ENCODE data around the gene GRID2. TPM values are rescaled to one million over a fixed set of nuclear protein-coding genes. Genes with fewer than 3 reads are reported as not detected.
"Not testable (repeated sequence)": the region's sequence is repeated elsewhere in the genome, so short reads cannot be mapped to it uniquely, and the experiment has no call there.

The GRID2 gene
- total and polyA plus RNA-seq, 9 of the 15 experiments (the other 6 are each of a cell fraction or from before 2014, with no cell fraction given) = 0.04 TPM; not detected in 7

DNA sequence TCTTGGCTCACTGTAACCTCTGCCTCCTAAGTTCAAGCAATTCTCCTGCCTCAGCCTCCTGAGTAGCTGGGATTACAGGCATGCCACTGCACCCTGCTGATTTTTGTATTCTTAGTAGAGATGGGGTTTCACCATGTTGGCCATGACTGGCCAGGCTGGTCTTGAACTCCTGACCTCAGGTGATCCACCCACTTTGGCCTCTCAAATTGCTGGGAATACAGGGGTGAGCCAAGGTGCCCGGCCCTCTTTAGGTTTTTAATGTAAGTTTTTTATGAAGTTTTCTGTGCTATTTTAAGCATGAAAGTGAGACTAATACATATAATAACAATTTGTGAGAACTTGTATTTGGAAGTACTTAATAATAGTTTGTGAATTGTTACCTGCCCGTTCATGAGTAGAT is 148.6 kb downstream of the GRID2 start:
- H3K4me2 ChIP-seq (ENCODE audit: insufficient read depth, low read length); intact Hi-C loops (cut with micrococcal nuclease); H3K27me3 ChIP-seq (ENCODE audit: control insufficient read depth in 2 of 2, insufficient read depth in 2 of 2, low read length in 2 of 2); H3K9me1 ChIP-seq (ENCODE audit: control insufficient read depth, insufficient read depth, low read length); H3K9ac ChIP-seq (ENCODE audit: insufficient read depth in 1 of 2, low read depth in 2 of 2, low read length in 2 of 2); POLR2A ChIA-PET; ATAC-seq; in situ Hi-C loops (cut with MboI); BruUV-seq (replicated peaks); H4K20me1 ChIP-seq (replicated peaks; ENCODE audit: control insufficient read depth, insufficient read depth, low read length); H3K9me3 ChIP-seq (replicated peaks; ENCODE audit: control insufficient read depth, insufficient read depth, low read depth, low read length); DNase-seq (ENCODE audit: extremely low read depth in 1 of 4, low spot score in 3 of 4); H3K79me2 ChIP-seq (ENCODE audit: control insufficient read depth, insufficient read depth, low read length); H3K27ac ChIP-seq (ENCODE audit: extremely low read depth, low read depth, low read length); FAIRE-seq; CTCF ChIA-PET (ENCODE audit: low intra/inter-chr PET ratio); H3K4me3 ChIP-seq; H3K4me1 ChIP-seq (replicated peaks in 1 of 2; ENCODE audit: control insufficient read depth in 2 of 2, insufficient read depth in 2 of 2, low read length in 2 of 2); H2AFZ ChIP-seq (ENCODE audit: low read depth, low read length); H3K36me3 ChIP-seq (ENCODE audit: control insufficient read depth, insufficient read depth, low read length): not testable (repeated sequence)
- WGBS (ENCODE audit: insufficient coverage, low coverage, missing lambda C conversion rate) = 0% methylated on average over 2 of the region's 2 CpGs

DNA sequence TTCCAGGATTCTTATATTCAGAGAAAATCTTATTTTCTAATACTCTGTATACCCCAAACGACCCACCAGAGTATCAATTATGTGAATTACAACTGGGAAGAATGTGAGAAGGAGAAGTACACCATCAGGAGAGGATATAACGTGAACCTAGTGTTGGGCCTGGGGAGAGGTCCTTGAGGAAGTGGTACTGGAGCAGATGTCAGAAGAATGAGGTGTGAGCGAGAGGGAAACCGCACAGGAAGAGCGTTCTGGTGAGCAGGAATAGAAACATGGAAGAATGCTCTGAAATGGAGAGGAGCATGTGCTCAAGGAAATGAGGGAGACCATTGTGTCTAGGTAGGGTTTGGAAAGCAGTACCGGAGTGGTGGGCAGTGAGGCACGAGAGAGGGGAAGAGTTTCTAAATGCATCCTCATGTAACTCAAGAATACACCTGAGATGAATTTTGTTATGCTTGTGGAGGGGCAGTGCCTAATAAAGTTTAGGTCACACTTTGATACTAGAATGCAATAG is 151.6 kb downstream of the GRID2 start:
- ChIA-PET CTCF (ENCODE audit: low intra/inter-chr PET ratio) (no interaction called here), POLR2A (no interaction called here)
- Histone ChIP-seq H3K4me1 (replicated peaks in 1 of 2; ENCODE audit: control insufficient read depth in 2 of 2, insufficient read depth in 2 of 2, low read length in 2 of 2) (no peaks in the 10 kb centered on the region), H3K27me3 (ENCODE audit: control insufficient read depth in 2 of 2, insufficient read depth in 2 of 2, low read length in 2 of 2) (no peaks in the 10 kb centered on the region), H3K9me3 (replicated peaks; ENCODE audit: control insufficient read depth, insufficient read depth, low read depth, low read length) (0 out of 2 replicates have a peak, but pooled peaks cover 2% of the 10 kb centered on the region), H3K36me3 (ENCODE audit: control insufficient read depth, insufficient read depth, low read length) (no peaks in the 10 kb centered on the region), H3K9ac (ENCODE audit: insufficient read depth in 1 of 2, low read depth in 2 of 2, low read length in 2 of 2) (no peak overlapping the region), H3K27ac (ENCODE audit: extremely low read depth, low read depth, low read length) (no peak overlapping the region), H3K4me2 (ENCODE audit: insufficient read depth, low read length) (no peak overlapping the region), H2AFZ (ENCODE audit: low read depth, low read length) (no peak overlapping the region), H4K20me1 (replicated peaks; ENCODE audit: control insufficient read depth, insufficient read depth, low read length) (no peaks in the 10 kb centered on the region), H3K79me2 (ENCODE audit: control insufficient read depth, insufficient read depth, low read length) (no peaks in the 10 kb centered on the region), H3K9me1 (ENCODE audit: control insufficient read depth, insufficient read depth, low read length) (no peaks in the 10 kb centered on the region), H3K4me3 (no peak overlapping the region)
- FAIRE-seq = no peak
- 2% methylated on average over 7 of the region's 7 CpGs for WGBS (ENCODE audit: insufficient coverage, low coverage, missing lambda C conversion rate)
- in situ Hi-C loops (cut with MboI) = no loop called here
- intact Hi-C loops (cut with micrococcal nuclease) = no loop called here
- no peak for DNase-seq (ENCODE audit: extremely low read depth in 1 of 4, low spot score in 3 of 4)
- BruUV-seq (replicated peaks) = no TSS peak
- ATAC-seq = no peak
- TF ChIP-seq, protein P1, sequence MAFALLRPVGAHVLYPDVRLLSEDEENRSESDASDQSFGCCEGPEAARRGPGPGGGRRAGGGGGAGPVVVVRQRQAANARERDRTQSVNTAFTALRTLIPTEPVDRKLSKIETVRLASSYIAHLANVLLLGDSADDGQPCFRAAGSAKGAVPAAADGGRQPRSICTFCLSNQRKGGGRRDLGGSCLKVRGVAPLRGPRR (CRISPR knock-in tag; IDR thresholded peaks at IDR 0.05) = no peak
- TF ChIP-seq SETDB1 (IDR thresholded peaks at IDR 0.05; ENCODE audit: low read length) = no peak
- TF ChIP-seq DPF2 (IDR thresholded peaks at IDR 0.05) = no peak
- TF ChIP-seq ATF7 (IDR thresholded peaks at IDR 0.05) = no peak
- TF ChIP-seq SLC30A9 (CRISPR knock-in tag; IDR thresholded peaks at IDR 0.05) = no peak
- TF ChIP-seq ZFP36 (IDR thresholded peaks at IDR 0.05; ENCODE audit: low read depth, low read length, partially characterized antibody) = no peak
- no peak for TF ChIP-seq GABPB1 (CRISPR knock-in tag; IDR thresholded peaks at IDR 0.05)
- TF ChIP-seq, protein P2, sequence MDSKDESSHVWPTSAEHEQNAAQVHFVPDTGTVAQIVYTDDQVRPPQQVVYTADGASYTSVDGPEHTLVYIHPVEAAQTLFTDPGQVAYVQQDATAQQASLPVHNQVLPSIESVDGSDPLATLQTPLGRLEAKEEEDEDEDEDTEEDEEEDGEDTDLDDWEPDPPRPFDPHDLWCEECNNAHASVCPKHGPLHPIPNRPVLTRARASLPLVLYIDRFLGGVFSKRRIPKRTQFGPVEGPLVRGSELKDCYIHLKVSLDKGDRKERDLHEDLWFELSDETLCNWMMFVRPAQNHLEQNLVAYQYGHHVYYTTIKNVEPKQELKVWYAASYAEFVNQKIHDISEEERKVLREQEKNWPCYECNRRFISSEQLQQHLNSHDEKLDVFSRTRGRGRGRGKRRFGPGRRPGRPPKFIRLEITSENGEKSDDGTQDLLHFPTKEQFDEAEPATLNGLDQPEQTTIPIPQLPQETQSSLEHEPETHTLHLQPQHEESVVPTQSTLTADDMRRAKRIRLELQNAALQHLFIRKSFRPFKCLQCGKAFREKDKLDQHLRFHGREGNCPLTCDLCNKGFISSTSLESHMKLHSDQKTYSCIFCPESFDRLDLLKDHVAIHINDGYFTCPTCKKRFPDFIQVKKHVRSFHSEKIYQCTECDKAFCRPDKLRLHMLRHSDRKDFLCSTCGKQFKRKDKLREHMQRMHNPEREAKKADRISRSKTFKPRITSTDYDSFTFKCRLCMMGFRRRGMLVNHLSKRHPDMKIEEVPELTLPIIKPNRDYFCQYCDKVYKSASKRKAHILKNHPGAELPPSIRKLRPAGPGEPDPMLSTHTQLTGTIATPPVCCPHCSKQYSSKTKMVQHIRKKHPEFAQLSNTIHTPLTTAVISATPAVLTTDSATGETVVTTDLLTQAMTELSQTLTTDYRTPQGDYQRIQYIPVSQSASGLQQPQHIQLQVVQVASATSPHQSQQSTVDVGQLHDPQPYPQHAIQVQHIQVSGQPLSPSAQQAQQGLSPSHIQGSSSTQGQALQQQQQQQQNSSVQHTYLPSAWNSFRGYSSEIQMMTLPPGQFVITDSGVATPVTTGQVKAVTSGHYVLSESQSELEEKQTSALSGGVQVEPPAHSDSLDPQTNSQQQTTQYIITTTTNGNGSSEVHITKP (IDR thresholded peaks at IDR 0.05; ENCODE audit: partially characterized antibody) = no peak
- no peak for TF ChIP-seq ZFP1 (CRISPR knock-in tag; IDR thresholded peaks at IDR 0.05)
- TF ChIP-seq ASH1L (IDR thresholded peaks at IDR 0.05; ENCODE audit: borderline replicate concordance, low read depth, partially characterized antibody) = no peak
- TF ChIP-seq MEF2A (IDR thresholded peaks at IDR 0.05; ENCODE audit: control insufficient read depth, low read depth, low read length) = no peak
